ENCODE measurements around the gene HUWE1. TPM values are rescaled to one million over a fixed set of nuclear protein-coding genes. Genes with fewer than 3 reads are reported as not detected.

The HUWE1 gene
- total and polyA plus RNA-seq, 9 of the 15 experiments (the other 6 are each of a cell fraction or from before 2014, with no cell fraction given) = 23.9 to 204 (median 65.1) TPM

GRCh38 chrX:53686151-53686885, at the start of gene HUWE1 (continued):
- no peak for TF ChIP-seq CREB3L1 (IDR thresholded peaks at IDR 0.05; ENCODE audit: borderline replicate concordance, low read depth)
- no peak for TF ChIP-seq MCM5 (IDR thresholded peaks at IDR 0.05; ENCODE audit: low read depth)
- TF ChIP-seq GTF2A2 (tag; IDR thresholded peaks at IDR 0.05) = no peak
- no peak for TF ChIP-seq ZNF140 (CRISPR knock-in tag; IDR thresholded peaks at IDR 0.05)
- TF ChIP-seq ZNF551 (CRISPR knock-in tag; IDR thresholded peaks at IDR 0.05) = no peak
- no peak for TF ChIP-seq MBD1 (CRISPR knock-in tag; IDR thresholded peaks at IDR 0.05)
- TF ChIP-seq VEZF1 (CRISPR knock-in tag; IDR thresholded peaks at IDR 0.05) = peak; percentile 76
- peak; percentile 76 for TF ChIP-seq POLR2A (conservative IDR thresholded peaks at IDR 0.05)
- TF ChIP-seq CHCHD3 (CRISPR knock-in tag; IDR thresholded peaks at IDR 0.05) = no peak
- TF ChIP-seq ILK (tag; IDR thresholded peaks at IDR 0.05; ENCODE audit: borderline replicate concordance, low read depth) = no peak
- no peak for TF ChIP-seq PHTF2 (CRISPR knock-in tag; IDR thresholded peaks at IDR 0.05)
- TF ChIP-seq DEAF1 (CRISPR knock-in tag; IDR thresholded peaks at IDR 0.05) = no peak
- no peak for TF ChIP-seq ZBTB17 (CRISPR knock-in tag; IDR thresholded peaks at IDR 0.05)
- TF ChIP-seq SRSF3 (IDR thresholded peaks at IDR 0.05; ENCODE audit: insufficient read depth, low read length) = no peak

Measured in K562 (cell line).